WI38 (cell line): Measurements from ENCODE around the gene ACOT7.
"Not testable (repeated sequence)": the region's sequence is repeated elsewhere in the genome, so short reads cannot be mapped to it uniquely, and the experiment has no call there.

Source experiments
- H3K4me3 ChIP-seq: 2 replicates; pipeline ENCODE4 v1.5.1; 2011; ENCODE audit warnings: low read depth, mild to moderate bottlenecking, control low read depth, low read length
- CTCF ChIP-seq: IDR thresholded peaks from 2 replicates; pipeline ENCODE4 v1.5.1; 2012; ENCODE audit warnings: low read depth, mild to moderate bottlenecking, control low read depth, low read length

ACOT7 gene

GRCh38 chr1:6309564-6309963 is 84.0 kb downstream of the ACOT7 start:
- TF ChIP-seq CTCF = no peak
- no peak overlapping the region for H3K4me3 ChIP-seq

GRCh38 chr1:6308449-6308848 is 85.1 kb downstream of the ACOT7 start:
- no peak overlapping the region for H3K4me3 ChIP-seq
- no peak for TF ChIP-seq CTCF

- H3K4me3 ChIP-seq = not testable (repeated sequence)
These were observed 85.9 kb downstream of the ACOT7 start for GRCh38 chr1:6307682-6308081.

GRCh38 chr1:6307099-6307498 is 86.5 kb downstream of the ACOT7 start:
- TF ChIP-seq CTCF = no peak
- H3K4me3 ChIP-seq = no peak overlapping the region

GRCh38 chr1:6303397-6304012 is 90.1 kb downstream of the ACOT7 start:
- H3K4me3 ChIP-seq = no peak overlapping the region
- no peak for TF ChIP-seq CTCF

GRCh38 chr1:6302568-6302967 is 91.0 kb downstream of the ACOT7 start:
- no peak overlapping the region for H3K4me3 ChIP-seq
- no peak for TF ChIP-seq CTCF

- TF ChIP-seq CTCF = no peak
- no peak overlapping the region for H3K4me3 ChIP-seq
These were observed 92.0 kb downstream of the ACOT7 start for GRCh38 chr1:6301526-6301925.
